ENCODE data around the gene IL5RA.

- TF ChIP-seq, protein P1, sequence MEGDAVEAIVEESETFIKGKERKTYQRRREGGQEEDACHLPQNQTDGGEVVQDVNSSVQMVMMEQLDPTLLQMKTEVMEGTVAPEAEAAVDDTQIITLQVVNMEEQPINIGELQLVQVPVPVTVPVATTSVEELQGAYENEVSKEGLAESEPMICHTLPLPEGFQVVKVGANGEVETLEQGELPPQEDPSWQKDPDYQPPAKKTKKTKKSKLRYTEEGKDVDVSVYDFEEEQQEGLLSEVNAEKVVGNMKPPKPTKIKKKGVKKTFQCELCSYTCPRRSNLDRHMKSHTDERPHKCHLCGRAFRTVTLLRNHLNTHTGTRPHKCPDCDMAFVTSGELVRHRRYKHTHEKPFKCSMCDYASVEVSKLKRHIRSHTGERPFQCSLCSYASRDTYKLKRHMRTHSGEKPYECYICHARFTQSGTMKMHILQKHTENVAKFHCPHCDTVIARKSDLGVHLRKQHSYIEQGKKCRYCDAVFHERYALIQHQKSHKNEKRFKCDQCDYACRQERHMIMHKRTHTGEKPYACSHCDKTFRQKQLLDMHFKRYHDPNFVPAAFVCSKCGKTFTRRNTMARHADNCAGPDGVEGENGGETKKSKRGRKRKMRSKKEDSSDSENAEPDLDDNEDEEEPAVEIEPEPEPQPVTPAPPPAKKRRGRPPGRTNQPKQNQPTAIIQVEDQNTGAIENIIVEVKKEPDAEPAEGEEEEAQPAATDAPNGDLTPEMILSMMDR (IDR thresholded peaks at IDR 0.05), result no peak
- TF ChIP-seq EP300 (IDR thresholded peaks at IDR 0.05) (no peak), POLR2AphosphoS5 (IDR thresholded peaks at IDR 0.05) (no peak)
These were observed 2.3 kb downstream of the IL5RA start for GRCh38 chr3:3107858-3108257.

Data from sigmoid colon (tissue), 4 donors.